SK-N-MC (cell line): Measurements from ENCODE around the gene IRX2.

Experiments used
- EZH2 ChIP-seq: fragments of 200-600 bp; sonication (generic); IDR thresholded peaks from one replicate; pipeline ENCODE4 v1.6.1; 2017; ENCODE audit warnings: antibody characterized with exemption
- FOXP2 ChIP-seq: optimal IDR thresholded peaks from 2 replicates; pipeline ENCODE3; 2011; ENCODE audit warnings: mild to moderate bottlenecking, moderate library complexity; ENCODE audit not compliant: insufficient read depth; ENCODE audit errors: extremely low read length, control extremely low read depth
- POLR2AphosphoS5 ChIP-seq: IDR thresholded peaks from 2 replicates; pipeline ENCODE4 v1.6.1; 2012; ENCODE audit warnings: mild to moderate bottlenecking, low read depth, low read length, borderline replicate concordance

- TF ChIP-seq POLR2AphosphoS5 (no peak), EZH2 (no peak), FOXP2 (no peak)
Observed at GRCh38 chr5:2715856-2716255, 35.6 kb downstream of the IRX2 start.
